ENCODE data around the gene CDH13. TPM values are rescaled to one million over a fixed set of nuclear protein-coding genes. Genes with fewer than 3 reads are reported as not detected.
A peak's percentile ranks its signal among the peaks of the same experiment; 100 is the strongest.

Gene CDH13
- total and polyA plus RNA-seq, 2 experiments from 2014 or later = 1.2 to 1.5 TPM

- Histone ChIP-seq H3K9me3 (ENCODE audit: low read depth) (no peaks in the 10 kb centered on the region), H3K27ac (no peak overlapping the region), H3K4me3 (no peak overlapping the region), H3K4me2 (no peak overlapping the region), H3K79me2 (no peaks in the 10 kb centered on the region), H4K20me1 (ENCODE audit: insufficient read depth, poor library complexity, severe bottlenecking) (no peaks in the 10 kb centered on the region), H3K36me3 (replicated peaks; ENCODE audit: insufficient read depth, low read depth) (no peaks in the 10 kb centered on the region), H3K27me3 (no peaks in the 10 kb centered on the region), H3K4me1 (ENCODE audit: insufficient read depth) (no peaks in the 10 kb centered on the region), H3K9me2 (replicated peaks; ENCODE audit: insufficient read depth) (no peaks in the 10 kb centered on the region), H2AFZ (no peak overlapping the region)
- DNase-seq (ENCODE audit: low spot score) = no peak
- 93% methylated on average over 3 of the region's 3 CpGs for WGBS (ENCODE audit: low lambda C conversion rate, missing lambda C conversion rate)
- TF ChIP-seq EZH2phosphoT487 (IDR thresholded peaks at IDR 0.05; ENCODE audit: low read depth, severe bottlenecking, unreplicated experiment) (no peak), CTCF (IDR thresholded peaks at IDR 0.05; ENCODE audit: poor library complexity) (no peak), EZH2 (IDR thresholded peaks at IDR 0.05; ENCODE audit: borderline replicate concordance) (no peak)
Observed at GRCh38 chr16:82639263-82639662, 12.5 kb downstream of the CDH13 start.

DNA sequence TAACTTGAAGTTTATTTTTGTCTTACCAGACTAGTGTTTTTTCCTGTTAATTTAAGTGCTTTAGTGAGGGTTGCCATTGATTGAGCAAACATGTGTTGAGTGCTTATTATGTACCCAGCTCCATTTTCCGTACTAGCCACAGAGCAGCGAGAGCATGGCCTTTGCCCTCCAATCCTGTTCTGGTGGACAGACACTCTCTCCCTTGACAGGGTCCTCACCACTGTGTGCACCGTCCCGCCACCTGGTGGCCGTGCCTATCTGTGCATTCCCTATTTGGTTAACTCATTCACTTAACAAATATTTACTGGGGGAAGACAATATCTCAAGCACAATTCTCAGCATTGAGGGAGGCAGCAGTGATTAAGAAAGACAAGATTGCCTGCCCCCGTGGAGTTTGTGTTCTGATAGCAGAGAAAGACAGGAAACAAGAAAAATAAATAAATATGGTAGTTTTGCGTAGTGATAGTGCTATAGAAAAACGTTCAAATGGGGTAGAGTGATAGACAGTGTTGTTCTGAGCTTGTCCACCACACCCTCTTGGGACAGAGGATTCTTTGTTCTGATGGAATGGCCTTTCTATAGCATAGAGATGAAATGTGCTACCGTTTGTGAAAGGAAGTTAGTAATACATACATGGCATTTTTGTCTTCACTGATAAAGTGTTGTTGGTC, 13.0 kb downstream of the CDH13 start:
- H3K9me3 ChIP-seq (ENCODE audit: low read depth) = no peaks in the 10 kb centered on the region
- no peaks in the 10 kb centered on the region for H3K4me1 ChIP-seq (ENCODE audit: insufficient read depth)
- H4K20me1 ChIP-seq (ENCODE audit: insufficient read depth, poor library complexity, severe bottlenecking) = no peaks in the 10 kb centered on the region
- 26% methylated on average over 9 of the region's 9 CpGs for WGBS (ENCODE audit: low lambda C conversion rate, missing lambda C conversion rate)
- H3K27me3 ChIP-seq = no peaks in the 10 kb centered on the region
- no peaks in the 10 kb centered on the region for H3K9me2 ChIP-seq (replicated peaks; ENCODE audit: insufficient read depth)
- TF ChIP-seq EZH2 (IDR thresholded peaks at IDR 0.05; ENCODE audit: borderline replicate concordance) (no peak), EZH2phosphoT487 (IDR thresholded peaks at IDR 0.05; ENCODE audit: low read depth, severe bottlenecking, unreplicated experiment) (no peak), CTCF (IDR thresholded peaks at IDR 0.05; ENCODE audit: poor library complexity) (peak; percentile 75)
- no peaks in the 10 kb centered on the region for H3K79me2 ChIP-seq
- no peak overlapping the region for H2AFZ ChIP-seq
- H3K36me3 ChIP-seq (replicated peaks; ENCODE audit: insufficient read depth, low read depth) = no peaks in the 10 kb centered on the region
- H3K4me2 ChIP-seq = no peak overlapping the region
- no peak overlapping the region for H3K27ac ChIP-seq
- DNase-seq (ENCODE audit: low spot score) = peak; percentile 76
- no peak overlapping the region for H3K4me3 ChIP-seq

GRCh38 chr16:82641336-82641984, 14.7 kb downstream of the CDH13 start:
- no peak overlapping the region for H3K4me2 ChIP-seq

More at GRCh38 chr16:82641336-82641984, 14.7 kb downstream of the CDH13 start:
- TF ChIP-seq EZH2 (IDR thresholded peaks at IDR 0.05; ENCODE audit: borderline replicate concordance) (no peak), CTCF (IDR thresholded peaks at IDR 0.05; ENCODE audit: poor library complexity) (peak; percentile 24), EZH2phosphoT487 (IDR thresholded peaks at IDR 0.05; ENCODE audit: low read depth, severe bottlenecking, unreplicated experiment) (no peak)
- no peaks in the 10 kb centered on the region for H3K9me3 ChIP-seq (ENCODE audit: low read depth)
- no peaks in the 10 kb centered on the region for H3K79me2 ChIP-seq
- H2AFZ ChIP-seq = no peak overlapping the region
- H3K4me3 ChIP-seq = no peak overlapping the region
- no peak overlapping the region for H3K27ac ChIP-seq
- WGBS (ENCODE audit: low lambda C conversion rate, missing lambda C conversion rate) = 84% methylated on average over 6 of the region's 6 CpGs
- no peaks in the 10 kb centered on the region for H3K9me2 ChIP-seq (replicated peaks; ENCODE audit: insufficient read depth)
- H3K36me3 ChIP-seq (replicated peaks; ENCODE audit: insufficient read depth, low read depth) = no peaks in the 10 kb centered on the region
- no peak for DNase-seq (ENCODE audit: low spot score)
- H3K4me1 ChIP-seq (ENCODE audit: insufficient read depth) = no peaks in the 10 kb centered on the region
- no peaks in the 10 kb centered on the region for H3K27me3 ChIP-seq
- H4K20me1 ChIP-seq (ENCODE audit: insufficient read depth, poor library complexity, severe bottlenecking) = no peaks in the 10 kb centered on the region

All from hepatocyte (in vitro differentiated cells).